ENCODE results near the gene ANXA7. TPM values are rescaled to one million over a fixed set of nuclear protein-coding genes. Genes with fewer than 3 reads are reported as not detected.

ANXA7 gene
- total and polyA plus RNA-seq, 2 donors (not counting 3 experiments of a cell fraction or from before 2014, with no cell fraction given) = 56.5 to 81.6 TPM

GRCh38 chr10:73408978-73409521 is 4.8 kb downstream of the ANXA7 start:
- no peak overlapping the region for H3K27ac ChIP-seq (ENCODE audit: insufficient read depth, low read depth, low read length)
- no peak overlapping the region for H3K4me3 ChIP-seq (replicated peaks in 1 of 3; ENCODE audit: insufficient read depth in 1 of 3, low read depth in 1 of 3, low read length in 3 of 3)
- FAIRE-seq (no peak), DNase-seq (ENCODE audit: low read depth, low spot score) (no peak)
- dilution Hi-C loops (cut with MboI; ENCODE audit: extremely low pct_ligation_motif_present, low sequenced_read_pairs) (no loop called here), intact Hi-C loops (cut with micrococcal nuclease) (no loop called here)
- POLR2A ChIA-PET = no interaction called here
- no TSS peak for BruUV-seq (replicated peaks)
- H3K27me3 ChIP-seq (ENCODE audit: control insufficient read depth in 2 of 2, insufficient read depth in 2 of 2, low read length in 2 of 2) = no peaks in the 10 kb centered on the region
- H3K9me1 ChIP-seq (replicated peaks; ENCODE audit: control insufficient read depth, extremely low read depth, insufficient read depth, low read length) = no peaks in the 10 kb centered on the region
- no peaks in the 10 kb centered on the region for H3K9me3 ChIP-seq (replicated peaks; ENCODE audit: control insufficient read depth, insufficient read depth, low read length)
- H3K79me2 ChIP-seq (ENCODE audit: control insufficient read depth, insufficient read depth, low read length) = peaks cover 82% of the 10 kb centered on the region
- H4K20me1 ChIP-seq (replicated peaks; ENCODE audit: control insufficient read depth, extremely low read depth, insufficient read depth, low read length) = peaks cover 16% of the 10 kb centered on the region
- H3K36me3 ChIP-seq (ENCODE audit: control insufficient read depth in 2 of 2, extremely low read depth in 1 of 2, insufficient read depth in 2 of 2, low read length in 2 of 2) = no peaks in the 10 kb centered on the region
- no peak overlapping the region for H3K9ac ChIP-seq (replicated peaks; ENCODE audit: extremely low read depth, insufficient read depth, low read length)
- H3K4me1 ChIP-seq (ENCODE audit: control insufficient read depth, extremely low read depth, insufficient read depth, low read length) = peaks cover 5% of the 10 kb centered on the region
- CTCF ChIA-PET = no interaction called here
- TF ChIP-seq POLR2A (IDR thresholded peaks at IDR 0.05; ENCODE audit: low read depth, low read length) (no peak), FOS (IDR thresholded peaks at IDR 0.05; ENCODE audit: borderline replicate concordance, insufficient read depth, low read length) (no peak), MYC (IDR thresholded peaks at IDR 0.05; ENCODE audit: low read depth, low read length) (no peak)
- TF ChIP-seq, protein P1, sequence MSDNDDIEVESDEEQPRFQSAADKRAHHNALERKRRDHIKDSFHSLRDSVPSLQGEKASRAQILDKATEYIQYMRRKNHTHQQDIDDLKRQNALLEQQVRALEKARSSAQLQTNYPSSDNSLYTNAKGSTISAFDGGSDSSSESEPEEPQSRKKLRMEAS (IDR thresholded peaks at IDR 0.05; ENCODE audit: insufficient read depth, insufficient read length) = no peak
- no peak overlapping the region for H2AFZ ChIP-seq (ENCODE audit: low read depth, low read length)
- no peak overlapping the region for H3K4me2 ChIP-seq (ENCODE audit: insufficient read depth, low read length)

GRCh38 chr10:73408061-73408460 is 5.8 kb downstream of the ANXA7 start:
- POLR2A ChIA-PET = no interaction called here
- FAIRE-seq = no peak

More at GRCh38 chr10:73408061-73408460, 5.8 kb downstream of the ANXA7 start:
- Histone ChIP-seq H3K9me1 (replicated peaks; ENCODE audit: control insufficient read depth, extremely low read depth, insufficient read depth, low read length) (no peaks in the 10 kb centered on the region), H3K36me3 (ENCODE audit: control insufficient read depth in 2 of 2, extremely low read depth in 1 of 2, insufficient read depth in 2 of 2, low read length in 2 of 2) (no peaks in the 10 kb centered on the region), H3K9ac (replicated peaks; ENCODE audit: extremely low read depth, insufficient read depth, low read length) (no peak overlapping the region), H3K27ac (ENCODE audit: insufficient read depth, low read depth, low read length) (no peak overlapping the region), H3K4me2 (ENCODE audit: insufficient read depth, low read length) (no peak overlapping the region), H3K79me2 (ENCODE audit: control insufficient read depth, insufficient read depth, low read length) (peaks cover 89% of the 10 kb centered on the region), H3K27me3 (ENCODE audit: control insufficient read depth in 2 of 2, insufficient read depth in 2 of 2, low read length in 2 of 2) (no peaks in the 10 kb centered on the region), H3K9me3 (replicated peaks; ENCODE audit: control insufficient read depth, insufficient read depth, low read length) (no peaks in the 10 kb centered on the region), H3K4me3 (replicated peaks in 1 of 3; ENCODE audit: insufficient read depth in 1 of 3, low read depth in 1 of 3, low read length in 3 of 3) (no peak overlapping the region), H4K20me1 (replicated peaks; ENCODE audit: control insufficient read depth, extremely low read depth, insufficient read depth, low read length) (peaks cover 16% of the 10 kb centered on the region), H3K4me1 (ENCODE audit: control insufficient read depth, extremely low read depth, insufficient read depth, low read length) (peaks cover 5% of the 10 kb centered on the region), H2AFZ (ENCODE audit: low read depth, low read length) (no peak overlapping the region)
- dilution Hi-C loops (cut with MboI; ENCODE audit: extremely low pct_ligation_motif_present, low sequenced_read_pairs) (no loop called here), intact Hi-C loops (cut with micrococcal nuclease) (no loop called here)
- no peak for DNase-seq (ENCODE audit: low read depth, low spot score)
- CTCF ChIA-PET = no interaction called here
- BruUV-seq (replicated peaks) = no TSS peak
- TF ChIP-seq, protein P1 (IDR thresholded peaks at IDR 0.05; ENCODE audit: insufficient read depth, insufficient read length) = no peak
- TF ChIP-seq POLR2A (IDR thresholded peaks at IDR 0.05; ENCODE audit: low read depth, low read length) (no peak), CTCF (IDR thresholded peaks at IDR 0.05; ENCODE audit: extremely low read depth in 1 of 2, insufficient read depth in 1 of 2, low read depth in 1 of 2, low read length in 2 of 2) (no peak), EZH2 (IDR thresholded peaks at IDR 0.05; ENCODE audit: borderline replicate concordance, low read depth, low read length, severe bottlenecking) (no peak), MYC (IDR thresholded peaks at IDR 0.05; ENCODE audit: low read depth, low read length) (no peak), GATA2 (IDR thresholded peaks at IDR 0.05; ENCODE audit: insufficient read depth, insufficient read length, low read depth, low read length) (no peak)

Data from endothelial cell of umbilical vein (primary cell).